GM12865 (cell line): ENCODE results near the gene CENPB.

Source experiments
- DNase-seq: peaks from one replicate; pipeline ENCODE4 v3.0.0; 2010; ENCODE audit warnings: low read depth
- H3K4me3 ChIP-seq: 2 replicates; pipeline ENCODE4 v1.5.1; 2011; ENCODE audit warnings: mild to moderate bottlenecking, low read depth, low read length, control low read depth
- CTCF ChIP-seq: IDR thresholded peaks from 2 replicates; pipeline ENCODE4 v1.5.1; 2011; ENCODE audit warnings: low read length, control low read depth, low read depth, inconsistent platforms; ENCODE audit not compliant: insufficient read depth; ENCODE audit errors: missing control alignments

The CENPB gene

GRCh38 chr20:3814928-3815495 lies 28.5 kb upstream of the CENPB start:
- TF ChIP-seq CTCF: no peak
- no peak for DNase-seq
- H3K4me3 ChIP-seq: no peak overlapping the region

- TF ChIP-seq CTCF: no peak
- H3K4me3 ChIP-seq: no peak overlapping the region
- DNase-seq: no peak
Measured at GRCh38 chr20:3813848-3814581, 27.5 kb upstream of the CENPB start.

GRCh38 chr20:3812975-3813847 lies 26.7 kb upstream of the CENPB start:
- no peak for DNase-seq
- no peak for TF ChIP-seq CTCF
- no peak overlapping the region for H3K4me3 ChIP-seq

- no peak overlapping the region for H3K4me3 ChIP-seq
- DNase-seq: no peak
- no peak for TF ChIP-seq CTCF
Measured at GRCh38 chr20:3812259-3812681, 25.7 kb upstream of the CENPB start.

- no peak for DNase-seq
- TF ChIP-seq CTCF: no peak
Measured at GRCh38 chr20:3811467-3812258, 25.1 kb upstream of the CENPB start.

GRCh38 chr20:3808544-3808943 lies 22.0 kb upstream of the CENPB start:
- no peak overlapping the region for H3K4me3 ChIP-seq
- no peak for DNase-seq
- TF ChIP-seq CTCF: no peak

More at GRCh38 chr20:3811467-3812258, 25.1 kb upstream of the CENPB start:
- H3K4me3 ChIP-seq: no peak overlapping the region
